SK-N-MC (cell line): ENCODE data around the gene RBBP8NL.

Experiments
- EZH2 ChIP-seq: fragments of 200-600 bp; sonication (generic); IDR thresholded peaks from one replicate; pipeline ENCODE4 v1.6.1; 2017; ENCODE audit warnings: antibody characterized with exemption
- FOXP2 ChIP-seq: optimal IDR thresholded peaks from 2 replicates; pipeline ENCODE3; 2011; ENCODE audit warnings: mild to moderate bottlenecking, moderate library complexity; ENCODE audit not compliant: insufficient read depth; ENCODE audit errors: extremely low read length, control extremely low read depth

DNA sequence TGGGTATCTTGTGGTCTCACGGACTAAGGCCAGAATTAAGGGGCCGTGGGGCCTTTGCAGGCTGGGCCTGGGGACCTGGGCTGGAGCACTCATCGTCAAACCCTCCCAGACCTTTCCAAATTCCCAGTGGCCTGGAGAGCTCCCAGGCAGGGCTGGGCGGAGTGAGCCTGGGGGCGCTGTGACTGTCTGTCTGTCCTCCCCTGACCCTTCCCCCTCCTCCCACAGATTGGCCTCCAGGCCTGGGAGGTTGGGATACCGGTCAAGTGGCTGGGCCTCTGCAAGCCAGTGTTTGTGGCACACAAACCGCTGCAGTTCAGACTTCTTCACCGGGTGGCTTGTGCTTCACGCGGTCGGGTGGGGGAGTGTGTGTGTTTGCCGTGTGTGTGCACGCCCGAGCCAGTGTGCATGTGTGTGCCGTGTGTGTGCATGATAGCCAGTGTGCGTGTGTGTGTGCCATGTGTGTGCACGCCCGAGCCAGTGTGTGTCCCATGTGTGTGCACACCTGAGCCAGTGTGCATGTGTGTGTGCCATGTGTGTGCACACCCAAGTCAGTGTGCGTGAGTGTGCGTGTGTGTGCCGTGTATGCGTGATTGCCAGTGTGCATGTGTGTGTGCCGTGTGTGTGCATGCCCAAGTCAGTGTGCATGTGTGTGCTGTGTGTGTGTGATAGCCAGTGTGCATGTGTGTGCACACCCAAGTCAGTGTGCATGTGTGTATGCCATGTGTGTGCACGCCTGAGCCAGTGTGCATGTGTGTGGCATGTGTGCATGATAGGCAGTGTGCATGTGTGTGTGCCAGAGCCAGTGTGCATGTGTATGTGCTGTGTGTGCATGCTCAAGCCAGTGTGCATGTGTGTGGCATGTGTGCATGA, 6.3 kb downstream of the RBBP8NL start:
- TF ChIP-seq FOXP2 (no peak), EZH2 (no peak)
